Measurements from ENCODE around the gene RCAN1. TPM values are rescaled to one million over a fixed set of nuclear protein-coding genes. Genes with fewer than 3 reads are reported as not detected.
"Not testable (repeated sequence)": the region's sequence is repeated elsewhere in the genome, so short reads cannot be mapped to it uniquely, and the experiment has no call there.

RCAN1 gene
- total RNA-seq, 1 donor from 2014 or later = 61.5 TPM

GRCh38 chr21:34576041-34576511, 38.8 kb downstream of the RCAN1 start:
- no peaks in the 10 kb centered on the region for H3K27me3 Mint-ChIP-seq (ENCODE audit: unreplicated experiment)
- H3K27ac Mint-ChIP-seq (ENCODE audit: unreplicated experiment) = no peak overlapping the region
- H3K9me3 Mint-ChIP-seq (ENCODE audit: unreplicated experiment) = no peaks in the 10 kb centered on the region
- H3K36me3 Mint-ChIP-seq (ENCODE audit: unreplicated experiment) = no peaks in the 10 kb centered on the region
- peaks cover 10% of the 10 kb centered on the region for H3K4me1 Mint-ChIP-seq (ENCODE audit: unreplicated experiment)
- no peak overlapping the region for H3K4me3 Mint-ChIP-seq (ENCODE audit: unreplicated experiment)
- no peak for TF ChIP-seq CTCF (IDR thresholded peaks at IDR 0.05)
- DNase-seq (ENCODE audit: extremely low spot score, unreplicated experiment) = peak; percentile 59

GRCh38 chr21:34574601-34575529, 40.0 kb downstream of the RCAN1 start:
- Mint-ChIP-seq H3K27ac (ENCODE audit: unreplicated experiment) (no peak overlapping the region), H3K9me3 (ENCODE audit: unreplicated experiment) (no peaks in the 10 kb centered on the region), H3K36me3 (ENCODE audit: unreplicated experiment) (no peaks in the 10 kb centered on the region)

GRCh38 chr21:34571994-34572393, 42.9 kb downstream of the RCAN1 start:
- Mint-ChIP-seq H3K36me3 (ENCODE audit: unreplicated experiment) (no peaks in the 10 kb centered on the region), H3K4me3 (ENCODE audit: unreplicated experiment) (no peak overlapping the region), H3K9me3 (ENCODE audit: unreplicated experiment) (no peaks in the 10 kb centered on the region), H3K4me1 (ENCODE audit: unreplicated experiment) (peaks cover 26% of the 10 kb centered on the region), H3K27ac (ENCODE audit: unreplicated experiment) (no peak overlapping the region), H3K27me3 (ENCODE audit: unreplicated experiment) (no peaks in the 10 kb centered on the region)
- peak; percentile 36 for DNase-seq (ENCODE audit: extremely low spot score, unreplicated experiment)
- TF ChIP-seq CTCF (IDR thresholded peaks at IDR 0.05) = no peak

More at GRCh38 chr21:34574601-34575529, 40.0 kb downstream of the RCAN1 start:
- no peak overlapping the region for H3K4me3 Mint-ChIP-seq (ENCODE audit: unreplicated experiment)
- H3K4me1 Mint-ChIP-seq (ENCODE audit: unreplicated experiment) = peaks cover 10% of the 10 kb centered on the region
- H3K27me3 Mint-ChIP-seq (ENCODE audit: unreplicated experiment) = no peaks in the 10 kb centered on the region
- no peak for TF ChIP-seq CTCF (IDR thresholded peaks at IDR 0.05)
- DNase-seq (ENCODE audit: extremely low spot score, unreplicated experiment) = peak; percentile 54

- TF ChIP-seq CTCF (IDR thresholded peaks at IDR 0.05) = no peak
- no peak overlapping the region for H3K27ac Mint-ChIP-seq (ENCODE audit: unreplicated experiment)
- DNase-seq (ENCODE audit: extremely low spot score, unreplicated experiment) = no peak
- H3K27me3 Mint-ChIP-seq (ENCODE audit: unreplicated experiment) = no peaks in the 10 kb centered on the region
- peaks cover 22% of the 10 kb centered on the region for H3K4me1 Mint-ChIP-seq (ENCODE audit: unreplicated experiment)
- no peak overlapping the region for H3K4me3 Mint-ChIP-seq (ENCODE audit: unreplicated experiment)
- H3K36me3 Mint-ChIP-seq (ENCODE audit: unreplicated experiment) = no peaks in the 10 kb centered on the region
- no peaks in the 10 kb centered on the region for H3K9me3 Mint-ChIP-seq (ENCODE audit: unreplicated experiment)
Measured at GRCh38 chr21:34570313-34570712, 44.6 kb downstream of the RCAN1 start.

- Mint-ChIP-seq H3K4me3 (ENCODE audit: unreplicated experiment) (no peak overlapping the region), H3K9me3 (ENCODE audit: unreplicated experiment) (no peaks in the 10 kb centered on the region), H3K4me1 (ENCODE audit: unreplicated experiment) (peaks cover 22% of the 10 kb centered on the region), H3K27ac (ENCODE audit: unreplicated experiment) (no peak overlapping the region), H3K27me3 (ENCODE audit: unreplicated experiment) (no peaks in the 10 kb centered on the region), H3K36me3 (ENCODE audit: unreplicated experiment) (no peaks in the 10 kb centered on the region)
- TF ChIP-seq CTCF (IDR thresholded peaks at IDR 0.05) = no peak
- no peak for DNase-seq (ENCODE audit: extremely low spot score, unreplicated experiment)
Measured at GRCh38 chr21:34569381-34569979, 45.4 kb downstream of the RCAN1 start.

GRCh38 chr21:34568801-34569200, 46.1 kb downstream of the RCAN1 start:
- H3K4me1 Mint-ChIP-seq (ENCODE audit: unreplicated experiment) = peaks cover 22% of the 10 kb centered on the region
- not testable (repeated sequence) for H3K36me3 Mint-ChIP-seq (ENCODE audit: unreplicated experiment); H3K27ac Mint-ChIP-seq (ENCODE audit: unreplicated experiment); H3K27me3 Mint-ChIP-seq (ENCODE audit: unreplicated experiment); DNase-seq (ENCODE audit: extremely low spot score, unreplicated experiment); H3K9me3 Mint-ChIP-seq (ENCODE audit: unreplicated experiment); H3K4me3 Mint-ChIP-seq (ENCODE audit: unreplicated experiment)

Data from osteocyte (in vitro differentiated cells).